ENCODE results near the gene NDEL1. TPM values are rescaled to one million over a fixed set of nuclear protein-coding genes. Genes with fewer than 3 reads are reported as not detected.
A peak's percentile ranks its signal among the peaks of the same experiment; 100 is the strongest.

Gene NDEL1
- total and polyA plus RNA-seq, 9 of the 15 experiments (the other 6 are each of a cell fraction or from before 2014, with no cell fraction given) = 0.86 to 30.5 (median 22.7) TPM

DNA sequence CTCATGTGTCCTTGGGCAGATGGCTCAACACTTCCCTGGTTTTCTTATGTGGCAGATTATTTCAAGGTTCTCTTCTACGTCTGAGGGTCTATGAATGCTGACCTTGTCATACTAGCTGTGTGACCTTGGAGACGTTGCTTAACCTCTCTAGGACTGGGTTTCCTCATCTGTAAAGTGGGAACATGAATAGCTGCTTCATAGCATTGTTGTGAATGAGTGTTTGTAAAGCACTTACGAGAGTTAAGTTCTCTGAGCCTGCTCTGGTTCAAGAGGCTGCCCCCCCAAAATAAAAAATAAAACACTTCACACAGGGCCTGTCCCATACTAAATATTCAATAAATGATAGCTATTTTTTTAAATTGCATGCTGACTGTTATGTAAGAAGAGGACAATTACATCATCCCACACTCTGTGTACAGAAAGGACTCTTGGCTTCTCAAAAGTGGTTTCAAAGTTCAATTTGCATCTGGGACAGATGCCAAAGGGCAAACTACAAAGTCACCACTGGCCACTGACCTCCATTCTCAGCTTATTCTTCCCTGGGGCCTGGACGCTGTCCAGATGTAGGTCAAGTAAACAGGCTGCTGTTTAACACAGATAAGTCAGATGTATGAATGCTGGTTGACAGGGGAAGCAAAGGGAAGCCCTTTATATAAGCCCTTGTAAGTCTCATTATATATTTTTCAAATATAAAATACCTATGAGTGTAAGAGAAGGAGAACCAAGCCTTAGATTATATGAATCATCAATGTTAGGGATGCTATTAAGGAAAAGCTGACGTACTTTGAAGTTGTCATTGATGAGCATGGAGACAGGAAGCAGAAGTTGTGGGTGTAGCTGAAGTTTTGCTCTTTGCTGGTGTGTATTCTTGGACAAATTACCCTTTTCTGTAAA, 15.4 kb upstream of the NDEL1 start (continued):
- TF ChIP-seq TRIM25 (IDR thresholded peaks at IDR 0.05; ENCODE audit: borderline replicate concordance) = no peak
- TF ChIP-seq TEAD2 (tag; IDR thresholded peaks at IDR 0.05) = no peak
- TF ChIP-seq ZBTB1 (CRISPR knock-in tag; IDR thresholded peaks at IDR 0.05; ENCODE audit: borderline replicate concordance, low read depth) = no peak
- TF ChIP-seq ZNF263 (CRISPR knock-in tag; IDR thresholded peaks at IDR 0.05; ENCODE audit: borderline replicate concordance) = no peak
- TF ChIP-seq, protein P1, sequence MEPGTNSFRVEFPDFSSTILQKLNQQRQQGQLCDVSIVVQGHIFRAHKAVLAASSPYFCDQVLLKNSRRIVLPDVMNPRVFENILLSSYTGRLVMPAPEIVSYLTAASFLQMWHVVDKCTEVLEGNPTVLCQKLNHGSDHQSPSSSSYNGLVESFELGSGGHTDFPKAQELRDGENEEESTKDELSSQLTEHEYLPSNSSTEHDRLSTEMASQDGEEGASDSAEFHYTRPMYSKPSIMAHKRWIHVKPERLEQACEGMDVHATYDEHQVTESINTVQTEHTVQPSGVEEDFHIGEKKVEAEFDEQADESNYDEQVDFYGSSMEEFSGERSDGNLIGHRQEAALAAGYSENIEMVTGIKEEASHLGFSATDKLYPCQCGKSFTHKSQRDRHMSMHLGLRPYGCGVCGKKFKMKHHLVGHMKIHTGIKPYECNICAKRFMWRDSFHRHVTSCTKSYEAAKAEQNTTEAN (CRISPR knock-in tag; IDR thresholded peaks at IDR 0.05) = no peak
- peak; percentile 76 for TF ChIP-seq STAT5A (IDR thresholded peaks at IDR 0.05; ENCODE audit: borderline replicate concordance, low read length)
- TF ChIP-seq RHOXF2B (CRISPR knock-in tag; conservative IDR thresholded peaks at IDR 0.05) = no peak
- TF ChIP-seq CBX1 (IDR thresholded peaks at IDR 0.05; ENCODE audit: low read depth) = no peak
- 0 out of 2 replicates have a peak, but pooled peaks have one; percentile 30 for TF ChIP-seq ETV1 (tag; conservative IDR thresholded peaks at IDR 0.05; ENCODE audit: low read depth)
- TF ChIP-seq MCM5 (IDR thresholded peaks at IDR 0.05; ENCODE audit: low read depth) = no peak
- peak; percentile 72 for TF ChIP-seq MEIS2 (IDR thresholded peaks at IDR 0.05; ENCODE audit: partially characterized antibody)
- TF ChIP-seq ZNF134 (CRISPR knock-in tag; conservative IDR thresholded peaks at IDR 0.05) = no peak
- TF ChIP-seq NRF1 (conservative IDR thresholded peaks at IDR 0.05 in 1 of 2, IDR thresholded peaks at IDR 0.05 in 1 of 2) = no peak; a peak in 1 of 4 replicates
- TF ChIP-seq RBM22 (IDR thresholded peaks at IDR 0.05; ENCODE audit: low read depth, low read length, poor library complexity, severe bottlenecking) = no peak
- no peak for TF ChIP-seq RFX5 (IDR thresholded peaks at IDR 0.05; ENCODE audit: low read depth, low read length)
- TF ChIP-seq ZNF561 (CRISPR knock-in tag; conservative IDR thresholded peaks at IDR 0.05) = no peak
- TF ChIP-seq GATA2 (CRISPR knock-in tag; IDR thresholded peaks at IDR 0.05) = peak; percentile 61; the same call in 1 of the 2 replicates
- TF ChIP-seq ZNF143 (CRISPR knock-in tag; IDR thresholded peaks at IDR 0.05) = no peak
- no peak for TF ChIP-seq HMG20B (CRISPR knock-in tag; IDR thresholded peaks at IDR 0.05)
- TF ChIP-seq, protein P2, sequence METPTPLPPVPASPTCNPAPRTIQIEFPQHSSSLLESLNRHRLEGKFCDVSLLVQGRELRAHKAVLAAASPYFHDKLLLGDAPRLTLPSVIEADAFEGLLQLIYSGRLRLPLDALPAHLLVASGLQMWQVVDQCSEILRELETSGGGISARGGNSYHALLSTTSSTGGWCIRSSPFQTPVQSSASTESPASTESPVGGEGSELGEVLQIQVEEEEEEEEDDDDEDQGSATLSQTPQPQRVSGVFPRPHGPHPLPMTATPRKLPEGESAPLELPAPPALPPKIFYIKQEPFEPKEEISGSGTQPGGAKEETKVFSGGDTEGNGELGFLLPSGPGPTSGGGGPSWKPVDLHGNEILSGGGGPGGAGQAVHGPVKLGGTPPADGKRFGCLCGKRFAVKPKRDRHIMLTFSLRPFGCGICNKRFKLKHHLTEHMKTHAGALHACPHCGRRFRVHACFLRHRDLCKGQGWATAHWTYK (CRISPR knock-in tag; IDR thresholded peaks at IDR 0.05) = no peak
- TF ChIP-seq RB1 (IDR thresholded peaks at IDR 0.05; ENCODE audit: low read depth) = no peak
- no peak for TF ChIP-seq SAFB (IDR thresholded peaks at IDR 0.05; ENCODE audit: borderline replicate concordance, low read depth, low read length)
- peak; percentile 75 for TF ChIP-seq NCOA1 (IDR thresholded peaks at IDR 0.05; ENCODE audit: low read depth)

Measured in K562 (cell line).